IPS-15b (cell line): ENCODE data around the gene TFRC.

ENCODE experiments used
- H3K27me3 ChIP-seq: one replicate; pipeline ENCODE4 v1.6.1; 2013; ENCODE audit warnings: low read length; ENCODE audit not compliant: control insufficient read depth, insufficient read depth
- H3K36me3 ChIP-seq: one replicate; pipeline ENCODE4 v1.6.1; 2013; ENCODE audit warnings: low read length; ENCODE audit not compliant: control insufficient read depth, insufficient read depth
- H3K4me1 ChIP-seq: one replicate; pipeline ENCODE4 v1.6.1; 2013; ENCODE audit warnings: mild to moderate bottlenecking, low read length; ENCODE audit not compliant: control insufficient read depth, insufficient read depth
- H3K4me3 ChIP-seq: one replicate; pipeline ENCODE4 v1.5.1; 2013; ENCODE audit warnings: low read depth, low read length
- H3K9ac ChIP-seq: one replicate; pipeline ENCODE4 v1.6.1; 2013; ENCODE audit warnings: low read depth, mild to moderate bottlenecking, low read length
- H3K9me3 ChIP-seq: one replicate; pipeline ENCODE4 v1.6.1; 2013; ENCODE audit warnings: mild to moderate bottlenecking, low read length; ENCODE audit not compliant: control insufficient read depth, insufficient read depth

Gene TFRC

GRCh38 chr3:196055683-196056270, 26.1 kb downstream of the TFRC start:
- Histone ChIP-seq H3K4me1 (peaks cover 9% of the 10 kb centered on the region), H3K9me3 (no peaks in the 10 kb centered on the region), H3K9ac (no peak overlapping the region), H3K36me3 (peaks cover 50% of the 10 kb centered on the region), H3K27me3 (no peaks in the 10 kb centered on the region), H3K4me3 (no peak overlapping the region)

DNA sequence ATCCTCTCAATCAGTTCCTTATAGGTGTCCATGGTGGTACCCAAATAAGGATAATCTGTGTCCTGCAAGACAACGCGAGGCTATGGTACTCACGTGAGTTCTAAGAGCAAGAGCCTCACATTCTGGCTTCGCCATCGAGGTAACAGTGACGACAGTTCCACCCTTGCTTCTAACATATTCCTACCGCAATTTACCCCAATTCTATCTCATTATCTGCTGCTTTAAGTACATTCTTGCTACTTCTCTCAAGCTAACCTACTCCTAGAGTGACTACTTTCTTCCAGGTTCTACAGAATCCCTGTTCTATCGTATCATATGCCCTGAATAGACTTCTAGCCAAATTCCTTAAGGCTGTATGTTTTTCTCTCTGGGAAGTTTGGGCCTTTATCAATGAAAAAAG, 26.6 kb downstream of the TFRC start:
- Histone ChIP-seq H3K9ac (no peak overlapping the region), H3K4me1 (peaks cover 9% of the 10 kb centered on the region), H3K9me3 (no peaks in the 10 kb centered on the region), H3K4me3 (no peak overlapping the region), H3K36me3 (peaks cover 52% of the 10 kb centered on the region), H3K27me3 (no peaks in the 10 kb centered on the region)

- no peaks in the 10 kb centered on the region for H3K27me3 ChIP-seq
- peaks cover 57% of the 10 kb centered on the region for H3K36me3 ChIP-seq
- H3K9ac ChIP-seq: no peak overlapping the region
- peaks cover 9% of the 10 kb centered on the region for H3K4me1 ChIP-seq
- H3K9me3 ChIP-seq: no peaks in the 10 kb centered on the region
- H3K4me3 ChIP-seq: no peak overlapping the region
These were observed 27.2 kb downstream of the TFRC start for GRCh38 chr3:196054661-196055060.

DNA sequence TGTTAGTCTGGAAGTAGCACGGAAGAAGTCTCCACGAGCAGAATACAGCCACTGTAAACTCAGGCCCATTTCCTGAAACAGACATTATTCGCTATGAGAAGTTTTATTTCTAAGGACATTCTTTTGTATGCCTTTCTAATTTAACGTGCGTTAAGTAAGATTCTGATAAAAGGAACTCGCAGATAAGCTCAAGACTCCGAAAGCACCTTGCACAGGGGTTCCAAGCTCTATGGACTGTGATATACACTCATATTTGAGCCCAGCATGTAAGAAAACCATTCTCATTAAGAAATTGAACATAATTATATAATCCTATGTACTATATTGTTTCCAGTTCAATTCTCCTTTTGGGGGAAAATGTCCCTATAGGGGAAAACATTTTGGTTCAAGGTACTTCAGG, 28.4 kb downstream of the TFRC start:
- H3K27me3 ChIP-seq: no peaks in the 10 kb centered on the region
- peaks cover 61% of the 10 kb centered on the region for H3K36me3 ChIP-seq
- H3K4me3 ChIP-seq: no peak overlapping the region
- H3K9me3 ChIP-seq: no peaks in the 10 kb centered on the region
- H3K9ac ChIP-seq: no peak overlapping the region
- H3K4me1 ChIP-seq: peaks cover 8% of the 10 kb centered on the region

GRCh38 chr3:196051282-196052076, 30.4 kb downstream of the TFRC start:
- no peaks in the 10 kb centered on the region for H3K27me3 ChIP-seq
- H3K9me3 ChIP-seq: no peaks in the 10 kb centered on the region
- H3K9ac ChIP-seq: no peak overlapping the region
- H3K4me1 ChIP-seq: no peaks in the 10 kb centered on the region
- H3K4me3 ChIP-seq: no peak overlapping the region
- peaks cover 52% of the 10 kb centered on the region for H3K36me3 ChIP-seq

DNA sequence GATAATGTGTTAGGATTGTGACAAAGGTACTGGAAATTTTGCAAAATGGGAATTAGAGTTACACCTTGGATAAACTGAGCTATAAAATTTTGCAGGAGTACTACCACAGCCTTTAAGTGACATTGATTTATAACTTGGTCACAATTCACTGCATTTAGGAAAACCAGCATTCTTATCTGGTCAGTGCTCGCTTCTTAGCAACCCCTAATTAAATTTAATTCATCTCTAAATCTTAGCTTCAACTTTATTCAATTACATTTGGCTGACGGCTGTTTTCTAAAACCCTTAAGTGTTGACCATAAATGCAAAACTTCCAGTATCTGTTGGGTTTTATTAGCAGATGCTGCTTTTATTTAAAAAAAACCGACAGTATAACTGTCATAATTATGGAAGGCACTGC, 31.3 kb downstream of the TFRC start:
- no peak overlapping the region for H3K9ac ChIP-seq

GRCh38 chr3:196049653-196050052, 32.2 kb downstream of the TFRC start:
- no peak overlapping the region for H3K9ac ChIP-seq
- no peaks in the 10 kb centered on the region for H3K4me1 ChIP-seq
- peaks cover 35% of the 10 kb centered on the region for H3K36me3 ChIP-seq

More for the DNA sequence above, 31.3 kb downstream of the TFRC start:
- Histone ChIP-seq H3K4me3 (no peak overlapping the region), H3K4me1 (no peaks in the 10 kb centered on the region), H3K36me3 (peaks cover 44% of the 10 kb centered on the region), H3K27me3 (no peaks in the 10 kb centered on the region), H3K9me3 (no peaks in the 10 kb centered on the region)

GRCh38 chr3:196048922-196049598, 32.8 kb downstream of the TFRC start:
- H3K9ac ChIP-seq: no peak overlapping the region
- H3K9me3 ChIP-seq: no peaks in the 10 kb centered on the region
- H3K4me1 ChIP-seq: no peaks in the 10 kb centered on the region
- no peak overlapping the region for H3K4me3 ChIP-seq
- no peaks in the 10 kb centered on the region for H3K27me3 ChIP-seq
- peaks cover 32% of the 10 kb centered on the region for H3K36me3 ChIP-seq

More at GRCh38 chr3:196049653-196050052, 32.2 kb downstream of the TFRC start:
- Histone ChIP-seq H3K4me3 (no peak overlapping the region), H3K27me3 (no peaks in the 10 kb centered on the region), H3K9me3 (no peaks in the 10 kb centered on the region)

DNA sequence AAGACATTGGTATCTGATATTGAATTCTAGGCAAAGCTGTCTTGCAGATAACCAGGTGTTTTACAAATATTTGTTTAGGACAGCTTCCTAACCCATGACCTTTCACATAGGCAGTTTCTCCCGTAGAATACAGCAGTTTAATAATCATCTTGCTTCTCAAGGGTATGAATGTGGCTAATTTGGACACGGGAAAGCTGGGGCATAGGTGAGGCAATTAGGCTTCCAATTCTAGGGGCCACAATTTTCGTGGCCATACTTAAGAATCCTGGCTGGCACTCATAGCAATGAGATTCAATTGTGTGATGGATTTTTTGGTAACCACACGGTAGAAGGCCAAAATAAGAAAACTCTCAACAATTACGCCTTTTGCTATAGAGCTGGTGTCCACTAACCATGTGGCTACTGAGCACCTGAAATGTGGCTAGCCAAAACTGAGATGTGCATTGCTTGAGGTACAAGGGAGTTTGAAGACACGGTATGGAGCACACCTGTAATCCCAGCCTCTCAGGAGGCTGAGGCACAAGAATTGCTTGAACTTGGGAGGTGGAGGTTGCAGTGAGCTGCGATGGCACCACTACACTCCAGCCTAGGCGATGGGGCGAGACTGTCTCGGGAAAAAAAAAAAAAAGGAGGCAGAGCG, 34.4 kb downstream of the TFRC start:
- Histone ChIP-seq H3K4me3 (no peak overlapping the region), H3K9me3 (no peaks in the 10 kb centered on the region), H3K36me3 (peaks cover 19% of the 10 kb centered on the region), H3K27me3 (no peaks in the 10 kb centered on the region), H3K4me1 (no peaks in the 10 kb centered on the region), H3K9ac (no peak overlapping the region)

- Histone ChIP-seq H3K27me3 (no peaks in the 10 kb centered on the region), H3K9me3 (no peaks in the 10 kb centered on the region), H3K4me3 (no peak overlapping the region), H3K36me3 (peaks cover 4% of the 10 kb centered on the region), H3K4me1 (no peaks in the 10 kb centered on the region), H3K9ac (no peak overlapping the region)
These were observed 37.4 kb downstream of the TFRC start for GRCh38 chr3:196044513-196044912.

DNA sequence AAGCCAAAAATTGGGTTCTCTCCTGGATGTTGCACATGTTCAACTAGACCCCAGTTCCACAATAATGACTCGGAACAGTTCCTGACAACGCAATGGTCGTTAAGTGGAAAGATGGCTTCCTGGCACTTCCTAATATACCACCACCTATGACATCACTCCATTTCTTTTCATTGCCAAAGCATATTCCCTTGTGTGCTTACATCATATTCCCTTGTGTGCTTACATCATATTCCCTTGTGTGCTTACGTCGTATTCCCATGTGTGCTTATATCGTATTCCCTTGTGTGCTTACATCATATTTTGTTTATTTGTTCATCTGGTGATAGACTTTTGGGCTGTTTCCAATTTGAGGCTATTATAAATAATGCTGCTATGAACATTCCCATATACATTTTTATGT, 39.2 kb downstream of the TFRC start:
- Histone ChIP-seq H3K36me3 (no peaks in the 10 kb centered on the region), H3K27me3 (no peaks in the 10 kb centered on the region), H3K9ac (no peak overlapping the region), H3K4me3 (no peak overlapping the region), H3K4me1 (no peaks in the 10 kb centered on the region), H3K9me3 (no peaks in the 10 kb centered on the region)
